ENCODE data around the gene ZER1.
"Not testable (repeated sequence)": the region's sequence is repeated elsewhere in the genome, so short reads cannot be mapped to it uniquely, and the experiment has no call there.

The ZER1 gene

GRCh38 chr9:128800061-128800460 lies 28.3 kb upstream of the ZER1 start:
- DNase-seq (ENCODE audit: low read depth) = no peak
- TF ChIP-seq CTCF (conservative IDR thresholded peaks at IDR 0.05; ENCODE audit: low read depth, low read length) = no peak
- no peak overlapping the region for H3K4me3 ChIP-seq (ENCODE audit: low read length)

GRCh38 chr9:128798896-128799295 lies 27.2 kb upstream of the ZER1 start:
- no peak overlapping the region for H3K4me3 ChIP-seq (ENCODE audit: low read length)
- no peak for DNase-seq (ENCODE audit: low read depth)
- no peak for TF ChIP-seq CTCF (conservative IDR thresholded peaks at IDR 0.05; ENCODE audit: low read depth, low read length)

GRCh38 chr9:128794961-128795360 lies 23.2 kb upstream of the ZER1 start:
- not testable (repeated sequence) for DNase-seq (ENCODE audit: low read depth); H3K4me3 ChIP-seq (ENCODE audit: low read length)

DNA sequence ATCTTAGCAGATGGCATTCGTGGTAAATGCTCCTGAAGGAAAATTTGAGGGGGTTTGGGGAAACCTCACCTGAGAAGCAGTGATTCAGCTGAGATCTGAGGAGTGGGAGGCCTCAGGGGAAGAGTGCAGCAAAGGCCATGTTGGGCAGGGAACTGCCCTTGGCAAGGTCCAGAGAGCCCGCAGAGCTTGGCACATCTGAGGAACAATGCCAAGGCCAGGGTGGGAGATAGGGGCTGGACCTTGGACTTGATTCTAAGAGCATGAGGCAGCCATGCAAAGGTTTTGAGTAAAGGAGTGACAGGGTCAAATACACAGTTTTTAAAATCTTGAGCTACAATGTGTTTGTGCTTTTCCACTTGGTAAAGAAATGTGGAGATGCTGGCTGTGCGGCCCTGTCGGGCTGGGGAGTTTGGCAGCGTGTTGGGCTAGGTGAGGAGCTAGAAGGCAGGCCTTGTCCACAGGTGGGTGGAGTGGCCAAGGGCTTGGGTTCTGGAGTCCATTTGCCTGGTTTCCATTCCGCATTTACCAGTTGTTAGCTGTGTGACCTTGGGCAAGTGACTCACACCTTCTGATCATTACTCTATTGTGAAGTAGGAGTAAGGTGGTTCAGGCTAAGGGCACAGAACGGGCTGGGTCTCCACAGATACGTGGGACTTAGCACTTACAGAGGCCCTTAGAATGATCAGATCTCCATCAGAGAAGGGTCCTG lies 21.4 kb upstream of the ZER1 start:
- no peak for TF ChIP-seq CTCF (conservative IDR thresholded peaks at IDR 0.05; ENCODE audit: low read depth, low read length)
- no peak for DNase-seq (ENCODE audit: low read depth)
- no peak overlapping the region for H3K4me3 ChIP-seq (ENCODE audit: low read length)

GRCh38 chr9:128792134-128792533 lies 20.4 kb upstream of the ZER1 start:
- H3K4me3 ChIP-seq (ENCODE audit: low read length) = no peak overlapping the region
- no peak for DNase-seq (ENCODE audit: low read depth)
- no peak for TF ChIP-seq CTCF (conservative IDR thresholded peaks at IDR 0.05; ENCODE audit: low read depth, low read length)

- no peak for DNase-seq (ENCODE audit: low read depth)
- H3K4me3 ChIP-seq (ENCODE audit: low read length) = no peak overlapping the region
- no peak for TF ChIP-seq CTCF (conservative IDR thresholded peaks at IDR 0.05; ENCODE audit: low read depth, low read length)
These were observed 18.8 kb upstream of the ZER1 start for GRCh38 chr9:128790536-128790935.

GRCh38 chr9:128788445-128788844 lies 16.7 kb upstream of the ZER1 start:
- DNase-seq (ENCODE audit: low read depth) = no peak
- H3K4me3 ChIP-seq (ENCODE audit: low read length) = no peak overlapping the region
- no peak for TF ChIP-seq CTCF (conservative IDR thresholded peaks at IDR 0.05; ENCODE audit: low read depth, low read length)

Measured in retinal pigment epithelial cell (primary cell).